Eye (tissue), 1 donor: ENCODE measurements around the gene ATOSB.

Experiments used
- DNase-seq: peaks from one replicate; pipeline ENCODE4 v3.0.0-alpha.2; 2015

Gene ATOSB

GRCh38 chr9:35085078-35085477 is 30.6 kb downstream of the ATOSB start:
- DNase-seq: no peak

- DNase-seq: peak; percentile 97
Observed at GRCh38 chr9:35079426-35080341, 36.0 kb downstream of the ATOSB start, which contains the start of gene FANCG. Gene FANCG (minus strand): TSS chr9:35079942. CDS start chr9:35079524, 418 bp downstream.

GRCh38 chr9:35079041-35079425 is 36.6 kb downstream of the ATOSB start:
- DNase-seq: no peak

GRCh38 chr9:35078066-35078465 is 37.6 kb downstream of the ATOSB start:
- no peak for DNase-seq

- no peak for DNase-seq
Observed at GRCh38 chr9:35076848-35077247, 38.8 kb downstream of the ATOSB start.

GRCh38 chr9:35075358-35075757 is 40.3 kb downstream of the ATOSB start:
- DNase-seq: no peak

GRCh38 chr9:35074791-35075190 is 40.9 kb downstream of the ATOSB start:
- DNase-seq: no peak

GRCh38 chr9:35074141-35074540 is 41.5 kb downstream of the ATOSB start:
- no peak for DNase-seq

GRCh38 chr9:35073279-35073612 is 42.4 kb downstream of the ATOSB start:
- no peak for DNase-seq

- peak; percentile 100 for DNase-seq
Observed at GRCh38 chr9:35072461-35073278, 43.0 kb downstream of the ATOSB start, which contains the start of gene VCP. Gene VCP (minus strand): TSS chr9:35072625. CDS start chr9:35072353, 272 bp downstream.

- DNase-seq: peak; percentile 91
Observed at GRCh38 chr9:35071814-35072460, 43.7 kb downstream of the ATOSB start.

- DNase-seq: no peak
Observed at GRCh38 chr9:35070823-35071813, 44.5 kb downstream of the ATOSB start.

- no peak for DNase-seq
Observed at GRCh38 chr9:35069020-35069419, 46.6 kb downstream of the ATOSB start.

- DNase-seq: no peak
Observed at GRCh38 chr9:35067056-35067455, 48.6 kb downstream of the ATOSB start.

GRCh38 chr9:35060548-35061207 is 55.0 kb downstream of the ATOSB start:
- no peak for DNase-seq

- no peak for DNase-seq
Observed at GRCh38 chr9:35059438-35059837, 56.2 kb downstream of the ATOSB start.

GRCh38 chr9:35057271-35057620 is 58.4 kb downstream of the ATOSB start:
- no peak for DNase-seq

- DNase-seq: no peak
Observed at GRCh38 chr9:35056571-35057270, 58.9 kb downstream of the ATOSB start.

- no peak for DNase-seq
Observed at GRCh38 chr9:35054871-35055644, 60.6 kb downstream of the ATOSB start.
